ENCODE measurements around the gene CRYBA4.
"Not testable (repeated sequence)": the region's sequence is repeated elsewhere in the genome, so short reads cannot be mapped to it uniquely, and the experiment has no call there.

CRYBA4 gene

DNA sequence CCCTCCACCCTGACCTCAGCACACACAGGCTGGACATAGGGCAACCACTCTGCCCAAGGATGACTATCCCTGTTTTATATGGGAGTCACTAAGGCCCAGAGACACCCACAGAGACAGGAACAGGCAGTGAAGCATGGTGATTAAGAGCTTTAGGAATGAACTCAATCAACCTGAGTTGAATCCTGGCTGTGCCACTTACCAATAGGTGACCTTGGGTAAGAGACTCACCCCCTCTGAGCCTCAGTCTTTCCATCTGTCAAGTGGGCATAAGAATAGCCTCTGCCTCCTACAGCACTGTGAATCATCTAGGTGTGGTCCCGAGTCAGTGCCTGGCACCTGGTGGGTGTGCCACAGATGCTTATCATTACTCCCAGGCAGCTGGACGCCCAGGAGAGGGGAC, 10.8 kb upstream of the CRYBA4 start:
- Histone ChIP-seq H3K36me3 (ENCODE audit: control insufficient read depth in 1 of 2, insufficient read depth in 2 of 2, low read length in 2 of 2) (no peaks in the 10 kb centered on the region), H3K27ac (ENCODE audit: low read depth, low read length) (no peak overlapping the region), H3K9ac (ENCODE audit: low read depth in 1 of 2, low read length in 2 of 2) (no peak overlapping the region), H3K27me3 (ENCODE audit: control insufficient read depth in 1 of 2, insufficient read depth in 2 of 2, low read length in 2 of 2) (no peaks in the 10 kb centered on the region), H3K4me1 (ENCODE audit: control insufficient read depth in 1 of 2, insufficient read depth in 2 of 2, low read length in 2 of 2) (peaks cover 0 to 16% of the 10 kb centered on the region in 2 donors), H3K4me3 (ENCODE audit: low read depth in 1 of 2, low read length in 2 of 2) (no peak overlapping the region), H3K9me3 (ENCODE audit: control insufficient read depth in 1 of 2, low read length in 2 of 2) (no peaks in the 10 kb centered on the region)

DNA sequence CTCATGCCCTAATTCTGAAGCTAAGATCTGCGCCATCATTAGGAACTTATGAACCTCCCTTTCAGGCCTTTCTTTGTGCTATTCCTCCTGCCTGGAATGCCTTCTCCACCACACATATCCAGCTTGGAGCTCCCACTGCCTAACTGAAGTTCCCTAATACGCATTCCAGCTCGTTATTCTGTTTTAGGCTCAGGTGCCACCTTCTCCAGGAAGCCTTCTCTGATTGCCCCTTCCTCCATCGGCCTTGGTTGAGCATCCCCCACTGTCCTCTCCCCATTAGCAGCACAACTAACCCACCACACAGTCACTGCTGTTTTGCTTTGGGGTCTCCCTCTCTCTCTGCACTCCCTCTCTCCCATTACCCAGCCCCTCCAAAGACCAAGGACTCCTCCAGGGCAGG, 9.1 kb upstream of the CRYBA4 start:
- Histone ChIP-seq H3K27ac (ENCODE audit: low read depth, low read length) (no peak overlapping the region), H3K36me3 (ENCODE audit: control insufficient read depth in 1 of 2, insufficient read depth in 2 of 2, low read length in 2 of 2) (no peaks in the 10 kb centered on the region), H3K9ac (ENCODE audit: low read depth in 1 of 2, low read length in 2 of 2) (no peak overlapping the region), H3K27me3 (ENCODE audit: control insufficient read depth in 1 of 2, insufficient read depth in 2 of 2, low read length in 2 of 2) (no peaks in the 10 kb centered on the region), H3K4me3 (ENCODE audit: low read depth in 1 of 2, low read length in 2 of 2) (no peak overlapping the region), H3K4me1 (ENCODE audit: control insufficient read depth in 1 of 2, insufficient read depth in 2 of 2, low read length in 2 of 2) (peaks cover 7 to 16% of the 10 kb centered on the region in 2 donors), H3K9me3 (ENCODE audit: control insufficient read depth in 1 of 2, low read length in 2 of 2) (no peaks in the 10 kb centered on the region)

DNA sequence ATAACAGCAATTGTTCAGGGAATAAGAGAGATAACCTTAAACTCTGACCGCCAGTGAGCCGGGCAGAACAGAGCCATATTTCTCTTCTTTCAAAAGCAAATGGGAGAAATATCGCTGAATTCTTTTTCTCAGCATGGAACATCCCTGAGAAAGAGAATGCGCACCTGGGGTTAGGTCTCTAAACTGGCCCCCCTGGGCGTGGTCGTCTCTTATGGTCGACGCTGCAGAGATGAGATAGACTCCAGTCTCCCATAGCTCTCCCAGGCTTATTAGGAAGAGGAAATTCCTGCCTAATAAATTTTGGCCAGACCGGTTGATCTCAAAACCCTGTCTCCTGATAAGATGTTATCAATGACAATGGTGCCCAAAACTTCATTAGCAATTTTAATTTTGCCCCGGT, 8.0 kb upstream of the CRYBA4 start:
- peaks cover 13 to 16% of the 10 kb centered on the region in 2 donors for H3K4me1 ChIP-seq (ENCODE audit: control insufficient read depth in 1 of 2, insufficient read depth in 2 of 2, low read length in 2 of 2)
- not testable (repeated sequence) for H3K27me3 ChIP-seq (ENCODE audit: control insufficient read depth in 1 of 2, insufficient read depth in 2 of 2, low read length in 2 of 2); H3K9ac ChIP-seq (ENCODE audit: low read depth in 1 of 2, low read length in 2 of 2); H3K27ac ChIP-seq (ENCODE audit: low read depth, low read length); H3K4me3 ChIP-seq (ENCODE audit: low read depth in 1 of 2, low read length in 2 of 2); H3K36me3 ChIP-seq (ENCODE audit: control insufficient read depth in 1 of 2, insufficient read depth in 2 of 2, low read length in 2 of 2); H3K9me3 ChIP-seq (ENCODE audit: control insufficient read depth in 1 of 2, low read length in 2 of 2)

DNA sequence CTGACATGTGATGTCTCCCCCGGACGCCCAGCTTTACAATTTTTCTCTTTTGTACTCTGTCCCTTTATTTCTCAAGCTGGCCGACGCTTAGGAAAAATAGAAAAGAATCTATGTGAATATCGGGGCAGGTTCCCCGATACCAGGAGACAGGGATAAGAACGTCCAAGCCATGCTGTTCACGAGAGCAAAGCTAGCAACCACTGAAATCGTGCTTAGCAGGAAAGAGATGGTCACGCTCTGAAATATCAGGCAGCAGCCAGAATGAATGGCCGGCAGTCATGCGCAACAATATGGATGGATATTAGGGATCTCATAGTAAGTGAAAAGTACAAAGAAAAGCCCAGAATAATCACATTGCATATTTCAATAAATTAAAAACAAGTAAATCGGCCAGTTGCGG, 7.4 kb upstream of the CRYBA4 start:
- H3K27ac ChIP-seq (ENCODE audit: low read depth, low read length): no peak overlapping the region

DNA sequence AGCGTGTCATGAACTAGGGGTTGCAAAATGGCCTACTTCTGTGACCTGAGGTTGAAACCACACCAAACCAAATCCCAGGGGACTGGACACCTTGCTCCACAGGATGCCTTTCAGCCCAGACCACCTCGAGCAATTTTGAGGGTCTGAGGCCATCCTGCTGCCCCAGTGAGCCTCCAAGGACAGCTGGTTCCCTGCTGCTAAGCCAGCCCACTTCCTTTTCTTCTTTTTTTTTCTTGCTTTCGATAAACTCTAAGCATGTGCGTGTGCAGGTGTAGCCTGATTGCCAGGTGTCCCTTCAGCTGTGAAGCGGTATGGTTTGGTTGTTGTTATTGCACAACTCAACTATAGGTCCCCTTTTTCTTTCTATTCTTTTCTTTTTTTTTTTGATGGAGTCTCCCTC, 6.6 kb upstream of the CRYBA4 start:
- no peak overlapping the region for H3K4me3 ChIP-seq (ENCODE audit: low read depth in 1 of 2, low read length in 2 of 2)
- no peak overlapping the region for H3K9ac ChIP-seq (ENCODE audit: low read depth in 1 of 2, low read length in 2 of 2)
- H3K27me3 ChIP-seq (ENCODE audit: control insufficient read depth in 1 of 2, insufficient read depth in 2 of 2, low read length in 2 of 2): no peaks in the 10 kb centered on the region
- no peaks in the 10 kb centered on the region for H3K36me3 ChIP-seq (ENCODE audit: control insufficient read depth in 1 of 2, insufficient read depth in 2 of 2, low read length in 2 of 2)
- peaks cover 7 to 13% of the 10 kb centered on the region in 2 donors for H3K4me1 ChIP-seq (ENCODE audit: control insufficient read depth in 1 of 2, insufficient read depth in 2 of 2, low read length in 2 of 2)
- no peaks in the 10 kb centered on the region for H3K9me3 ChIP-seq (ENCODE audit: control insufficient read depth in 1 of 2, low read length in 2 of 2)
- no peak overlapping the region for H3K27ac ChIP-seq (ENCODE audit: low read depth, low read length)

More for the DNA sequence above, 7.4 kb upstream of the CRYBA4 start:
- Histone ChIP-seq H3K27me3 (ENCODE audit: control insufficient read depth in 1 of 2, insufficient read depth in 2 of 2, low read length in 2 of 2) (no peaks in the 10 kb centered on the region), H3K4me1 (ENCODE audit: control insufficient read depth in 1 of 2, insufficient read depth in 2 of 2, low read length in 2 of 2) (peaks cover 13 to 16% of the 10 kb centered on the region in 2 donors), H3K9me3 (ENCODE audit: control insufficient read depth in 1 of 2, low read length in 2 of 2) (no peaks in the 10 kb centered on the region), H3K36me3 (ENCODE audit: control insufficient read depth in 1 of 2, insufficient read depth in 2 of 2, low read length in 2 of 2) (no peaks in the 10 kb centered on the region), H3K4me3 (ENCODE audit: low read depth in 1 of 2, low read length in 2 of 2) (no peak overlapping the region), H3K9ac (ENCODE audit: low read depth in 1 of 2, low read length in 2 of 2) (no peak overlapping the region)

DNA sequence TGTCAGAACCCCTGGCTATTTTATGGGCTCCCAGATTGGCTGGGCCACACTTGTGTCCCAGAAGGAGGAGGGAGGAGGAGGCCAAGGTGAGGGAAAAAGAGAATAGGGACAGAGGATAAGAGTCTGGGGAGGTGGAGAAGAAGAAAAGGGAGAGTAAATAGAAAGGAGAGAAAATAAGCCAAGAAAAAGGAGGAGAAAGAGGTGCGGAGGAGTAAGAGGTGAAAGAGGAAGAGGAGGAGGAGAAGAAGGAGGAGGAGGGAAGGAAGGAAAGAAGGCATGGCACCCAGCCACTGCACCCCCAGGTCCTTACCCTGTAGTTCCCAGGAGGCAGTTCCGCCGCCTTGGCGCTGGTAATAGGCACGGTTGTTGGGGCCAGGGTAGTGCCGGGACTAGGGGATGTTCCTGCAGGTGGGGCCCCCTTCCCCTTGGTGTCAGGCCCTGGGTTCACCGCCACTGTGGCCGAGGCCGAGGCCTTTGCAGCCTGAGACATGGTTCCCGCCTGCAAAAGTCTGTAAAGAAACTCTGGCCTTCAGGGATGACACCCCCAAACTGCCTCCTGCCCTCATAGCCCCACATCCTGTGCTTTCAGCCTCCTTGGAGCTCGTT, 5.8 kb upstream of the CRYBA4 start:
- Histone ChIP-seq H3K27ac (ENCODE audit: low read depth, low read length) (no peak overlapping the region), H3K27me3 (ENCODE audit: control insufficient read depth in 1 of 2, insufficient read depth in 2 of 2, low read length in 2 of 2) (no peaks in the 10 kb centered on the region), H3K9ac (ENCODE audit: low read depth in 1 of 2, low read length in 2 of 2) (no peak overlapping the region), H3K4me1 (ENCODE audit: control insufficient read depth in 1 of 2, insufficient read depth in 2 of 2, low read length in 2 of 2) (peaks cover 0 to 13% of the 10 kb centered on the region in 2 donors), H3K36me3 (ENCODE audit: control insufficient read depth in 1 of 2, insufficient read depth in 2 of 2, low read length in 2 of 2) (no peaks in the 10 kb centered on the region), H3K9me3 (ENCODE audit: control insufficient read depth in 1 of 2, low read length in 2 of 2) (no peaks in the 10 kb centered on the region), H3K4me3 (ENCODE audit: low read depth in 1 of 2, low read length in 2 of 2) (no peak overlapping the region)

DNA sequence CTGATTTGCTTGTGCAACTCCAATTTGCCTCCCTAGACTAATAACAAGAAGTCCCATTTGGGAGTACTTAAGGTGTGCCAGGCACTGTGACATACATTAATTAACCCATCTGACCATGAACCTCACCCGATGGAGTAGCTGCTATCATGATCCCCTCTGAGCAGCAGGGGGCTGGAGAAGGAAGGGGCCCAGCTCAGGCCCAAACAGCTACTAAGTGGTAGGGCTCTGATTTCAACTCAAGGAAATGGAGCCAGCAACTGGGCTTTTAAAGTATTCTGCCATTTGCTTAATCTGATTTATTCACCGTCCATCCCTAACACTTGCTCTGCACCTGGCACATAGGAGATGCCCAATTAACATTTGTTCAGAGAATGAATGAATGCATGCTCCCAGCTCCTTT, 5.1 kb upstream of the CRYBA4 start:
- Histone ChIP-seq H3K9ac (ENCODE audit: low read depth in 1 of 2, low read length in 2 of 2) (no peak overlapping the region), H3K27me3 (ENCODE audit: control insufficient read depth in 1 of 2, insufficient read depth in 2 of 2, low read length in 2 of 2) (no peaks in the 10 kb centered on the region), H3K27ac (ENCODE audit: low read depth, low read length) (no peak overlapping the region), H3K4me1 (ENCODE audit: control insufficient read depth in 1 of 2, insufficient read depth in 2 of 2, low read length in 2 of 2) (peaks cover 0 to 13% of the 10 kb centered on the region in 2 donors), H3K9me3 (ENCODE audit: control insufficient read depth in 1 of 2, low read length in 2 of 2) (no peaks in the 10 kb centered on the region), H3K36me3 (ENCODE audit: control insufficient read depth in 1 of 2, insufficient read depth in 2 of 2, low read length in 2 of 2) (no peaks in the 10 kb centered on the region), H3K4me3 (ENCODE audit: low read depth in 1 of 2, low read length in 2 of 2) (no peak overlapping the region)

DNA sequence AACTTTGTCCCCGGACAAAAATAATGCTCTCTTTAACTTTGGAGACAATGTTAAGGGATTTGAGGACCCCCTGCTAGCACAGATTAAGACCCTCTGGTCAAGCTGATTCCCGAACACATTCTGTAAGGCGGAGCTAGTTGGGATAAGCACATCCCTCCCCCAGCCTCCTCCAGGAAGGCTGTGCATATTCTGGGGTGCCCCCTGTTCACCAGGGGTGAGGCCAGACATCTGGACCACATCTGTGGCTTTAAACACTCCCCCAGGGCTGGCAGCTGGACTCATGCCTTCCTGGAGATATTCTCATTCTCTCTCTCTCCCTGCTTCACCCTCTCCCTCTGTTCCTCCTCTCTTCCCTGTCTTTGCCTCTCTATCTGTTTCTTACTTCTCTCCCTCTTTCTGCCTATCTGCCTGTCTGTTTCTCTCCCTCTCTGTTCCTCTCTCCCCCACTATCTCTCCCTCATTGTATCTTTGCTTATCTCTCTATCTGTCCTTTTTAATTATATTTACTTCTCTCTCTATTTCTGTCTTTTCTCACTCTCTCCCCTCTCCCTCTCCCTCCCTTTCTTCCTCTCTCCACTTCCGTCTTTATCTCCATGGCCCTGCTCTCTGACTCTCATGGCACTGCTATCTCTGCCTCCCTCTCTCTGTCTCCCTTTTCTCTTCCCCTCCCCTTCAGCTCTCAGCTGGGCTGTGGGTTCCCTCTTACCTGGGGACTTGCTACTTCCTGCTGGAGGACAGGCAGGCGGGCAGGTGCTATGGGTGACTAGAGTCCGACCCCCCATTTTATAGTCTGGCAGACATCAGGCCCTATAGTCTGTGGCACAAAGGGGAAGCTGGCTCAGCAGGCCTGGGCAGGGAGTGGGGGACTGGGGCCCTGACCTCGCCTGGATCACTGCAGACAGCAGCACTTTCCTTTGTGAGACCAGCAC, 4.2 kb upstream of the CRYBA4 start, which contains the start of gene CRYBB1:
Gene CRYBB1, minus strand, starts transcription at position 757 of the 929 bp plus-strand sequence. CDS start 1,708 bp downstream, outside the sequence.
- Histone ChIP-seq H3K4me3 (ENCODE audit: low read depth in 1 of 2, low read length in 2 of 2) (no peak within 1 kb of the TSS), H3K27ac (ENCODE audit: low read depth, low read length) (no peak within 1 kb of the TSS), H3K27me3 (ENCODE audit: control insufficient read depth in 1 of 2, insufficient read depth in 2 of 2, low read length in 2 of 2) (no peaks in the 10 kb centered on the region)

DNA sequence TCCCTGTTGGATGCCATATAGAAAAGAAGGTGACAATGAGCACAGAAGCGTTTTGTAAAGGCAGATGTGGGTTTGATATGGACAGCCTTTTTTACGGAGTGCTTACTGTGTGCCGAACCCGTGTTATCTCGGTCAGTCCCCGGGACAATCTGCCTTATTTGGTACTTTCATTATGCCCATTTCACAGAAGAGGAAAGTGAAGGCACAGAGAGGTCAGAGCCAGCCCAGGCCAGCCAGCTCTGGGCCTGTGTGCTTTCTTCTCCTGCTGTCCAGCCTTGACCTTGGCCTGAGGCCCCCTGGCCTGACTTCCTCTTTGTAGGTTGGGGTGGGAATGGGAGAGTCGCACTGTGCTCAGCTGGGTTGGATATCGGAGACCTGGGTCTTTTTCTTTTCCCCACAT, 3.3 kb upstream of the CRYBA4 start:
- no peaks in the 10 kb centered on the region for H3K27me3 ChIP-seq (ENCODE audit: control insufficient read depth in 1 of 2, insufficient read depth in 2 of 2, low read length in 2 of 2)
- peaks cover 0 to 13% of the 10 kb centered on the region in 2 donors for H3K4me1 ChIP-seq (ENCODE audit: control insufficient read depth in 1 of 2, insufficient read depth in 2 of 2, low read length in 2 of 2)
- H3K4me3 ChIP-seq (ENCODE audit: low read depth in 1 of 2, low read length in 2 of 2): no peak overlapping the region
- no peak overlapping the region for H3K9ac ChIP-seq (ENCODE audit: low read depth in 1 of 2, low read length in 2 of 2)
- H3K27ac ChIP-seq (ENCODE audit: low read depth, low read length): no peak overlapping the region
- H3K36me3 ChIP-seq (ENCODE audit: control insufficient read depth in 1 of 2, insufficient read depth in 2 of 2, low read length in 2 of 2): no peaks in the 10 kb centered on the region
- H3K9me3 ChIP-seq (ENCODE audit: control insufficient read depth in 1 of 2, low read length in 2 of 2): no peaks in the 10 kb centered on the region

More for the DNA sequence above, 4.2 kb upstream of the CRYBA4 start, which contains the start of gene CRYBB1:
- peaks cover 0 to 13% of the 10 kb centered on the region in 2 donors for H3K4me1 ChIP-seq (ENCODE audit: control insufficient read depth in 1 of 2, insufficient read depth in 2 of 2, low read length in 2 of 2)
- no peak within 1 kb of the TSS for H3K9ac ChIP-seq (ENCODE audit: low read depth in 1 of 2, low read length in 2 of 2)
- no peaks in the 10 kb centered on the region for H3K36me3 ChIP-seq (ENCODE audit: control insufficient read depth in 1 of 2, insufficient read depth in 2 of 2, low read length in 2 of 2)
- no peaks in the 10 kb centered on the region for H3K9me3 ChIP-seq (ENCODE audit: control insufficient read depth in 1 of 2, low read length in 2 of 2)

DNA sequence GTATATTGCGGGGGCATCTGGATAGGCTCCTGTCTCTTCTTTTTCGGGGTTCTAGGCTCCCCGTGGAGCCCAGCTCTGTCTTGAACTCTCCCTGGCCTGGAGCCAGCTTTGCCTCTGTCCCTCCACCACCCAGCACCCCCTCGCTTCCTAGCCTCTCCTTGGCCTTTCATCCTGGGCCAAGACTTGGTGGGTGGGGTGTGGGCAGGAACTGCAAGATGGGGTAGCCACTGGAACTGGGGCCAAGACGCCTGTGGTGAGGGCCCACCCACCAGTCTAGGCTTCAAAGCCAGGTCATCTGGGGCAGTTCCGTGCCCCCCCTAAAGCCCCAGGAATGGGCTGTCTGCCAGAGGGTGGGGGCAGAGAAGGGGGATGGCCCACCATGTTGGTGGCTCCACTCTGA, 2.3 kb upstream of the CRYBA4 start:
- Histone ChIP-seq H3K27ac (ENCODE audit: low read depth, low read length) (no peak overlapping the region), H3K27me3 (ENCODE audit: control insufficient read depth in 1 of 2, insufficient read depth in 2 of 2, low read length in 2 of 2) (no peaks in the 10 kb centered on the region)

More for the DNA sequence above, 2.3 kb upstream of the CRYBA4 start:
- peaks cover 0 to 13% of the 10 kb centered on the region in 2 donors for H3K4me1 ChIP-seq (ENCODE audit: control insufficient read depth in 1 of 2, insufficient read depth in 2 of 2, low read length in 2 of 2)
- H3K9ac ChIP-seq (ENCODE audit: low read depth in 1 of 2, low read length in 2 of 2): no peak overlapping the region
- no peak overlapping the region for H3K4me3 ChIP-seq (ENCODE audit: low read depth in 1 of 2, low read length in 2 of 2)
- H3K9me3 ChIP-seq (ENCODE audit: control insufficient read depth in 1 of 2, low read length in 2 of 2): no peaks in the 10 kb centered on the region
- no peaks in the 10 kb centered on the region for H3K36me3 ChIP-seq (ENCODE audit: control insufficient read depth in 1 of 2, insufficient read depth in 2 of 2, low read length in 2 of 2)
